GM12873 (cell line): ENCODE results near the gene DNLZ.

Experiments
- CTCF ChIP-seq: IDR thresholded peaks from 2 replicates; pipeline ENCODE4 v1.5.1; 2012; ENCODE audit warnings: low read depth, mild to moderate bottlenecking, moderate library complexity, low read length, control low read depth; ENCODE audit not compliant: insufficient read depth; ENCODE audit errors: missing control alignments

DNLZ gene

GRCh38 chr9:136361047-136361753, 2.3 kb downstream of the DNLZ start:
- no peak for TF ChIP-seq CTCF

GRCh38 chr9:136359774-136360718, 3.5 kb downstream of the DNLZ start:
- no peak for TF ChIP-seq CTCF

- no peak for TF ChIP-seq CTCF
Observed at GRCh38 chr9:136358888-136359287, 4.7 kb downstream of the DNLZ start.

GRCh38 chr9:136358016-136358415, 5.5 kb downstream of the DNLZ start:
- TF ChIP-seq CTCF, result no peak

- no peak for TF ChIP-seq CTCF
Observed at GRCh38 chr9:136357202-136357725, 6.3 kb downstream of the DNLZ start.

- no peak for TF ChIP-seq CTCF
Observed at GRCh38 chr9:136355616-136356557, 7.7 kb downstream of the DNLZ start.
